SK-N-SH treated with all-trans-retinoic acid at 6 μM for 48 hours (cell line): ENCODE data around the gene TRIM72.

Experiments used
- CREB5 ChIP-seq: fragments of 250-450 bp; sonication (Bioruptor Pico); IDR thresholded peaks from 2 replicates; pipeline ENCODE4 v1.5.1; 2020; ENCODE audit warnings: low read depth, mild to moderate bottlenecking, moderate library complexity
- CSDC2 ChIP-seq: fragments of 250-450 bp; sonication (Bioruptor Pico); IDR thresholded peaks from 2 replicates; pipeline ENCODE4 v1.5.0; 2020; ENCODE audit warnings: mild to moderate bottlenecking, moderate library complexity
- ESRRG ChIP-seq: fragments of 250-450 bp; sonication (Bioruptor Pico); IDR thresholded peaks from 2 replicates; pipeline ENCODE4 v1.6.1; 2021; ENCODE audit warnings: mild to moderate bottlenecking
- GLIS3 ChIP-seq: fragments of 250-450 bp; sonication (Bioruptor Pico); IDR thresholded peaks from 2 replicates; pipeline ENCODE4 v1.5.0; 2020; ENCODE audit warnings: mild to moderate bottlenecking, moderate library complexity
- POU6F1 ChIP-seq: fragments of 250-450 bp; sonication (Bioruptor Pico); IDR thresholded peaks from 2 replicates; pipeline ENCODE4 v1.8.0; 2021; ENCODE audit warnings: low read depth, mild to moderate bottlenecking, moderate library complexity, borderline replicate concordance
- ZC3H10 ChIP-seq: fragments of 250-450 bp; sonication (Bioruptor Pico); IDR thresholded peaks from 2 replicates; pipeline ENCODE4 v1.5.1; 2021; ENCODE audit warnings: mild to moderate bottlenecking, moderate library complexity
- ZFP30 ChIP-seq: fragments of 450-650 bp; formaldehyde crosslinking; IDR thresholded peaks from 2 replicates; pipeline ENCODE4 v1.5.0; 2022; ENCODE audit warnings: mild to moderate bottlenecking, moderate library complexity

- no peak for TF ChIP-seq GLIS3
- TF ChIP-seq CSDC2 = no peak
- no peak for TF ChIP-seq ZC3H10
- no peak for TF ChIP-seq ZFP30 (CRISPR knock-in tag)
- TF ChIP-seq CREB5 (CRISPR knock-in tag) = no peak
- TF ChIP-seq ESRRG (CRISPR knock-in tag) = no peak
- TF ChIP-seq POU6F1 = no peak
Measured at GRCh38 chr16:31184888-31185287, 29.0 kb upstream of the TRIM72 start.
